ENCODE results near the gene C3.
A peak's percentile ranks its signal among the peaks of the same experiment; 100 is the strongest.
"Not testable (repeated sequence)": the region's sequence is repeated elsewhere in the genome, so short reads cannot be mapped to it uniquely, and the experiment has no call there.

C3 gene

DNA sequence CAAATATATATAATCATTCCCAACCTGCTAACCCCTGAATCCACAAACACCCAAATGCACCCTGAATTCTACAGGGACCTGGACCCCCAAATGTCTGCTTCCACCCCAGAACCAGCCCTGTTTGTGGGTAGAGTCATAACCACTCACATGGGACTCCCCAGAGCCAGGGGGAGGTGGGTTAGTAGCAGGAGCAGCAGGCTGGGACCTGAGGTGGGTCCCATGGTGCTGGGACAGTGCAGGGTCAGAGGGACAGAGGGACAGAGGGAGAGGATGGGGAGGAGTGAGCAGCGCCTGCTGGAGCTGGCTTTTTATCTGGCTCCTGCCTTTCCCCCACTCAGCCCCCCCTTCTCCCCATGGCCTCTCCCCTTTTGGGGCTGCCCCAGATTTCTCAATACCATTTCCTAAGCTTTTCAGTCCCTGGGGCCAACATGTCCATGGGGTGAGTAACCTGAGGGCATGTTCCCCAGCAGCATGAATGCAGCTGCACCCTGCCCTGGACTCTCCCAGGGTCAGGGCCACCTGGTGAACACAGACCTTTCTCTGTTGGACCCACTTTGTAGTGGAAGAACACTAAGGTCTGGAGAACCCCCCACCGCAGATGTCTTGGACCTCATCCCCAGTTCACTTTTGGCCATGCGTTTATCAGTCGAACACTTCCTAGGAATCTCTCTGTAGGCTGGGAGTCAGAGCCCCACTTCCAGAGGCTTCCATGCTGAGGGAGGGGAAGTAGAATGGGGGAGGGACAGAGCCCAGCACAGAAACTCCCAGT is at the start of gene C3:
Gene C3 (minus strand): TSS at position 282 of the 769 bp plus-strand sequence. CDS start 61 bp downstream, at position 221.
- no peak for DNase-seq (ENCODE audit: low read depth in 1 of 2, low spot score in 1 of 2)
- no peak for TF ChIP-seq JUND (IDR thresholded peaks at IDR 0.05; ENCODE audit: low read depth)
- in situ Hi-C loops (cut with HindIII; ENCODE audit: low pct_unique_long_range_greater_than_20kb, low sequenced_read_pairs) = no loop called here

- in situ Hi-C loops (cut with HindIII; ENCODE audit: low pct_unique_long_range_greater_than_20kb, low sequenced_read_pairs) = no loop called here
- DNase-seq (ENCODE audit: low read depth in 1 of 2, low spot score in 1 of 2) = no peak
- TF ChIP-seq JUND (IDR thresholded peaks at IDR 0.05; ENCODE audit: low read depth) = no peak
These were observed 48.7 kb upstream of the C3 start for GRCh38 chr19:6769006-6769619.

- in situ Hi-C loops (cut with HindIII; ENCODE audit: low pct_unique_long_range_greater_than_20kb, low sequenced_read_pairs) = no loop called here
- TF ChIP-seq JUND (IDR thresholded peaks at IDR 0.05; ENCODE audit: low read depth) = no peak
These were observed 47.9 kb upstream of the C3 start for GRCh38 chr19:6768236-6768785.

GRCh38 chr19:6767357-6768235 is 47.1 kb upstream of the C3 start, which contains the start of gene SH2D3A:
Gene SH2D3A (minus strand): TSS chr19:6767435. CDS start chr19:6763748, 3,687 bp downstream.
- peak; percentile 78 to 98 for DNase-seq (ENCODE audit: low read depth in 1 of 2, low spot score in 1 of 2)
- in situ Hi-C loops (cut with HindIII; ENCODE audit: low pct_unique_long_range_greater_than_20kb, low sequenced_read_pairs) = no loop called here
- TF ChIP-seq JUND (IDR thresholded peaks at IDR 0.05; ENCODE audit: low read depth) = no peak

More at GRCh38 chr19:6768236-6768785, 47.9 kb upstream of the C3 start:
- no peak for DNase-seq (ENCODE audit: low read depth in 1 of 2, low spot score in 1 of 2)

- no peak for DNase-seq (ENCODE audit: low read depth in 1 of 2, low spot score in 1 of 2)
- TF ChIP-seq JUND (IDR thresholded peaks at IDR 0.05; ENCODE audit: low read depth) = no peak
These were observed 46.6 kb upstream of the C3 start for GRCh38 chr19:6767081-6767356.

DNA sequence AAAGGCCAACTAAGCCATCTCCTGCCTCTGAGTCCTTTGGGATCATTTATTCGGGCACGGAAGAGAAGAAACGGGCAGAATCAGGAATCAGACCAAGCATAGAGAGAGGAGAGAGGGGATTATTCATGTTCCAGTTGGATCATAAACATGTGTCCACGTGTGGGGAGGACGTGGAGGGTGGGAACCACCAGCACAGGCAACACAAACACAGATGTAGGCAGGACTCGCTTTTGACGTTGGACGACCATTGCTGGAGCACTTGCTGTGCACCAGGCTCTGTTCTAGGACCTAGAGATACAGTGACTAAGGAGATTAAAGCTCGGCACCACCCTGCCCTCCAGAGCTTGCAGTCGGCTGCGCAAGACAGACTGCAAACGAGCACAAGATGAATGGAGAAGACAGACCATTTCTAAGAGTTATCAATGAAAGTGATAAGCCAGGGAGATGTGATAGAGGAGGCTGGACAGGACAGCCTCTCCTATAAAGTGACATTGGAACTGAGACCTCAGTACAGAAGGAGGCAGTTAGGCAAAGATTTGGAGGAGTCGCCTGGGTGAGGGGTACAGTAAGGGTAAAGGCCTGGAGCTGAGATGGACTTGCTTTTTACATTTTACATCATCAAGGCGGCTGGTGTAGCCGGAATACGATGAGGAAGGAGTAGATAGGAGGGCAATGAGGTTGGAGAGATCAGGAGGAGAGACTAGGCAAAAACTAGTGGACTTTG is 46.1 kb upstream of the C3 start:
- no peak for TF ChIP-seq JUND (IDR thresholded peaks at IDR 0.05; ENCODE audit: low read depth)
- DNase-seq (ENCODE audit: low read depth in 1 of 2, low spot score in 1 of 2) = no peak
- in situ Hi-C loops (cut with HindIII; ENCODE audit: low pct_unique_long_range_greater_than_20kb, low sequenced_read_pairs) = no loop called here

More at GRCh38 chr19:6767081-6767356, 46.6 kb upstream of the C3 start:
- in situ Hi-C loops (cut with HindIII; ENCODE audit: low pct_unique_long_range_greater_than_20kb, low sequenced_read_pairs) = no loop called here

- DNase-seq (ENCODE audit: low read depth in 1 of 2, low spot score in 1 of 2) = peak; percentile 65 to 94
- TF ChIP-seq JUND (IDR thresholded peaks at IDR 0.05; ENCODE audit: low read depth) = peak; percentile 92
- in situ Hi-C loops (cut with HindIII; ENCODE audit: low pct_unique_long_range_greater_than_20kb, low sequenced_read_pairs) = no loop called here
These were observed 45.4 kb upstream of the C3 start for GRCh38 chr19:6765738-6766356.

DNA sequence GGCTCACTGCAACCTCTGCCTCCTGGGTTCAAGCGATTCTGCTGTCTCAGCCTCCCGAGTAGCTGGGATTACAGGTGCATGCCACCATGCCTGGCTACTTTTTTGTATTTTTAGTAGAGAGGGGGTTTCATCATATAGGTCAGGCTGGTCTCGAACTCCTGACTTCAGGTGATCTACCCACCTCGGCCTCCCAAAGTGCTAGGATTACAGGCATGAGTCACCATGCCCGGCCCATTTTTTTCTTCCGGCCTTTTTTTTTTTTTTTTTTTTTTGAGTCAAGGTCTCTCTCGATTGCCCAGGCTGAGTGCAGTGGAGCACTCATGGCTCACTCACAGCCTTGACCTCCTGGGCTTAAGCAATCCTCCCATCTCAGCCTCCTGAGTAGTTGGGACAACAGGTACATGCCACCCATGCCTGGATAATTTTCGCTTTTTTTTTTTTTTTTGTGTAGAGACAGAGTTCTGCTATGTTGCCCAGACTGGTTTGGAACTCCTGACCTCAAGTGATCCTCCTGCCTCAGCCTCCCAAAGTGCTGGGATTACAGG is 41.9 kb upstream of the C3 start:
- in situ Hi-C loops (cut with HindIII; ENCODE audit: low pct_unique_long_range_greater_than_20kb, low sequenced_read_pairs); DNase-seq (ENCODE audit: low read depth in 1 of 2, low spot score in 1 of 2): not testable (repeated sequence)

GRCh38 chr19:6761053-6761676 is 40.7 kb upstream of the C3 start:
- in situ Hi-C loops (cut with HindIII; ENCODE audit: low pct_unique_long_range_greater_than_20kb, low sequenced_read_pairs) = no loop called here
- no peak for TF ChIP-seq JUND (IDR thresholded peaks at IDR 0.05; ENCODE audit: low read depth)
- peak in 1 of 2 experiments; percentile 55 for DNase-seq (ENCODE audit: low read depth in 1 of 2, low spot score in 1 of 2)

- in situ Hi-C loops (cut with HindIII; ENCODE audit: low pct_unique_long_range_greater_than_20kb, low sequenced_read_pairs) = no loop called here
- no peak for DNase-seq (ENCODE audit: low read depth in 1 of 2, low spot score in 1 of 2)
- TF ChIP-seq JUND (IDR thresholded peaks at IDR 0.05; ENCODE audit: low read depth) = no peak
These were observed 40.2 kb upstream of the C3 start for GRCh38 chr19:6760606-6761005.

All from T47D (cell line).